Omental fat pad (tissue), 4 donors: ENCODE measurements around the gene ADAMTSL3. TPM values are rescaled to one million over a fixed set of nuclear protein-coding genes. Genes with fewer than 3 reads are reported as not detected.

Experiments
- ATAC-seq: fragments of 150-250 bp; one replicate; pipeline ENCODE4 v1.9.1; 2016; ENCODE audit warnings: mild to moderate bottlenecking, moderate library complexity; ENCODE audit not compliant: low FRiP score
- DNase-seq: peaks from one replicate; pipeline ENCODE4 v3.0.0-alpha.2; 2019; ENCODE audit warnings: low spot score
- total RNA-seq, 4 donors: library from RNA; depleted of rRNA; stranded (reverse); fragments of >200 nt; gene quantifications; one replicate each; pipeline ENCODE4 v1.1.0, GENCODE V29; 2016
- TF ChIP-seq, protein P1 (sequence below), 3 donors: fragments of 450-650 bp; IDR thresholded peaks; one replicate each; pipeline ENCODE4 v1.5.1; 2016 to 2017; ENCODE audit warnings: antibody characterized with exemption in 3 of 3, mild to moderate bottlenecking in 3 of 3, moderate library complexity in 2 of 3

The ADAMTSL3 gene
- total RNA-seq, 4 donors from 2014 or later, result 4.9 to 28.1 (median 8.4) TPM

DNA sequence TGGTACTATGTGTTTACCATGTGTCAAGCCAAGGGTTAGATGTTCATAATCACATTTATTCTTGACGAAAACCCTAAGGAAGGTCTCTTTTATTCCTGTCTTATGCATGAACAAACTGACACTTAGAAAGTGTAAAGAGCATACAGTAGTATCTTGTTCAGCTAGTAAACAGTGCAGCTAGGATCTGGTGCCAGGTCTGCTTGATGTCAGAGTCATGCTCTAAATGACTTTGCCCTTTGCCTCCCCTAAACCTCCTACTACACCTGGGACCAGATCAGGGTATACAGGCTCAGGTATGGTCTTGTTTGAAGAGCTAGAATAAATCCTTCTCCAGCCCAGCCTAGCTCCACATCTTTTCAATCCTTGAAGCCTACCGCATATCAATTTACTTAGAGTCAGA, 232.4 kb downstream of the ADAMTSL3 start:
- TF ChIP-seq, protein P1, sequence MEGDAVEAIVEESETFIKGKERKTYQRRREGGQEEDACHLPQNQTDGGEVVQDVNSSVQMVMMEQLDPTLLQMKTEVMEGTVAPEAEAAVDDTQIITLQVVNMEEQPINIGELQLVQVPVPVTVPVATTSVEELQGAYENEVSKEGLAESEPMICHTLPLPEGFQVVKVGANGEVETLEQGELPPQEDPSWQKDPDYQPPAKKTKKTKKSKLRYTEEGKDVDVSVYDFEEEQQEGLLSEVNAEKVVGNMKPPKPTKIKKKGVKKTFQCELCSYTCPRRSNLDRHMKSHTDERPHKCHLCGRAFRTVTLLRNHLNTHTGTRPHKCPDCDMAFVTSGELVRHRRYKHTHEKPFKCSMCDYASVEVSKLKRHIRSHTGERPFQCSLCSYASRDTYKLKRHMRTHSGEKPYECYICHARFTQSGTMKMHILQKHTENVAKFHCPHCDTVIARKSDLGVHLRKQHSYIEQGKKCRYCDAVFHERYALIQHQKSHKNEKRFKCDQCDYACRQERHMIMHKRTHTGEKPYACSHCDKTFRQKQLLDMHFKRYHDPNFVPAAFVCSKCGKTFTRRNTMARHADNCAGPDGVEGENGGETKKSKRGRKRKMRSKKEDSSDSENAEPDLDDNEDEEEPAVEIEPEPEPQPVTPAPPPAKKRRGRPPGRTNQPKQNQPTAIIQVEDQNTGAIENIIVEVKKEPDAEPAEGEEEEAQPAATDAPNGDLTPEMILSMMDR (IDR thresholded peaks at IDR 0.05), result no peak
- DNase-seq, result no peak
- no peak for ATAC-seq

DNA sequence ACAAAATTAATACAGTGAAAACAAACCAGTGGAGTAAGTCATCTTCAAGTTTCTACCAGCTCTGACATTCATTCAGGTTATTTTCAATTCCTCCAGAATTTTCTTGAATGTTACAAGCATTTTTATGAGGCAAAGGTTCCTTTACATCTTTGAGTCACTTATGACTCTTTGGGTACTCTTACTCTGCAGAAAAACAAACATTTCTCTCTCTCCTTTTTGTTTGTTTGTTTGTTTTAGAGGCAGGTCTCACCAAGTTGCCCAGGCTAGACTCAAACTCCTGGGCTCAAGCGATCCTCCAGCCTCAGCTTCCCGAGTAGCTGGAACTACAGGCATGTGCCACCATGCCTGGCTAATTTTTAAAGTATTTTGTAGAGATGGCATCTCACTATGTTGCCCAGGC, 233.5 kb downstream of the ADAMTSL3 start:
- no peak for DNase-seq
- TF ChIP-seq, protein P1 (IDR thresholded peaks at IDR 0.05), result no peak
- ATAC-seq, result no peak

DNA sequence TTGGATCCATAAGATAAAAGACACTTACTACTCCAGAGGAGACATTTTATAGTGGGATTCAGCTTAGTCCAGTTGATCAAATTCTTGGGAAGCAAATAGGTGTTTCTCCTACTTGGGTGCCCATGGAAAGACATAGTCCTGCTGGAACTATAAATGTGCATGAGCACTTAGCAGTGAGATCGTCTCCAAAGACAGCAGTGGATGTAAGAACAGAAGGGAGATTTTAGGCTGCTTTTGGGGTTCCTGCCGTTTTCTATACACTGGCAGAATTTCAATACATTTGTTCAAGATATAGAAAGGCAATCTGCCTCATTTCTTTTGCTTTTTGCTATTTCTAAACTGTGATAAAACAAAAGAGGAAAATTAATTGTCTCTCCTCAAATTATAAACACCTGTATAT, 234.0 kb downstream of the ADAMTSL3 start:
- ATAC-seq (no peak), DNase-seq (no peak)
- TF ChIP-seq, protein P1 (IDR thresholded peaks at IDR 0.05), result no peak

- DNase-seq (no peak), ATAC-seq (no peak)
- TF ChIP-seq, protein P1 (IDR thresholded peaks at IDR 0.05), result no peak
Measured at GRCh38 chr15:83889995-83890394, 236.1 kb downstream of the ADAMTSL3 start.

- TF ChIP-seq, protein P1 (IDR thresholded peaks at IDR 0.05), result no peak
- DNase-seq (no peak), ATAC-seq (peak; percentile 54)
Measured at GRCh38 chr15:83890587-83890986, 236.7 kb downstream of the ADAMTSL3 start.

DNA sequence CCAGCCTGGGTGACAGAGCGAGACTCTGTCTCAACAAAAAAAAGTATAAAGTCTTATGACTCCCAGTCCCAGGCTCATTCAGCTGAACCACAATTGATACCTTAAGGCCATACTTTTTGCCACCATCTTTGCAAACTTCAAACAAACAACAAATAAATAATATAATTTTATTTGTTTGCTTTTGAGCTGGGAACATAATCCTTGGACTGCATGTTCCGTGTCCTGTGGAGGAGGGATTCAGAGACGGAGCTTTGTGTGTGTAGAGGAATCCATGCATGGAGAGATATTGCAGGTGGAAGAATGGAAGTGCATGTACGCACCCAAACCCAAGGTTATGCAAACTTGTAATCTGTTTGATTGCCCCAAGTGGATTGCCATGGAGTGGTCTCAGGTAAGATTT, 238.6 kb downstream of the ADAMTSL3 start:
- TF ChIP-seq, protein P1 (IDR thresholded peaks at IDR 0.05), result no peak
- ATAC-seq (no peak), DNase-seq (no peak)

GRCh38 chr15:83893308-83893707, 239.4 kb downstream of the ADAMTSL3 start:
- no peak for ATAC-seq
- TF ChIP-seq, protein P1 (IDR thresholded peaks at IDR 0.05), result no peak
- no peak for DNase-seq
